Karpas-422 (cell line): ENCODE results near the gene MYLK4. TPM values are rescaled to one million over a fixed set of nuclear protein-coding genes. Genes with fewer than 3 reads are reported as not detected.
A peak's percentile ranks its signal among the peaks of the same experiment; 100 is the strongest.

Experiments used
- DNase-seq: peaks from one replicate; pipeline ENCODE4 v3.0.0-alpha.2; 2015
- H2AFZ ChIP-seq: fragments of 200-600 bp; sonication (generic); 2 replicates; pipeline ENCODE4 v1.6.1; 2014; ENCODE audit warnings: antibody characterized with exemption, low read length, mixed read lengths
- H3K27ac ChIP-seq: fragments of 200-600 bp; sonication (generic); 2 replicates; pipeline ENCODE4 v1.5.1; 2014; ENCODE audit warnings: mild to moderate bottlenecking, low read length, moderate library complexity
- H3K27me3 ChIP-seq: fragments of 200-600 bp; sonication (generic); 2 replicates; pipeline ENCODE4 v1.6.1; 2014; ENCODE audit warnings: low read length, mixed read lengths
- H3K36me3 ChIP-seq: fragments of 200-600 bp; sonication (generic); 2 replicates; pipeline ENCODE4 v1.6.1; 2014; ENCODE audit warnings: low read length, mixed read lengths; ENCODE audit not compliant: insufficient read depth
- H3K4me1 ChIP-seq: fragments of 200-600 bp; sonication (generic); 2 replicates; pipeline ENCODE4 v1.6.1; 2014; ENCODE audit warnings: mild to moderate bottlenecking, low read length, mixed read lengths
- H3K4me2 ChIP-seq: fragments of 200-600 bp; sonication (generic); 2 replicates; pipeline ENCODE4 v1.6.1; 2014; ENCODE audit warnings: low read length, low read depth, mild to moderate bottlenecking; ENCODE audit not compliant: poor library complexity, severe bottlenecking
- H3K4me3 ChIP-seq: fragments of 200-600 bp; sonication (generic); 2 replicates; pipeline ENCODE4 v1.5.1; 2014; ENCODE audit warnings: mild to moderate bottlenecking, antibody characterized with exemption, low read length, mixed read lengths
- H3K79me2 ChIP-seq: fragments of 200-600 bp; sonication (generic); 2 replicates; pipeline ENCODE4 v1.6.1; 2014; ENCODE audit warnings: mild to moderate bottlenecking, low read length, mixed read lengths
- H3K9ac ChIP-seq: fragments of 200-600 bp; sonication (generic); 2 replicates; pipeline ENCODE4 v1.6.0; 2014; ENCODE audit warnings: low read length
- H3K9me2 ChIP-seq: fragments of 200-600 bp; sonication (generic), shearing (Covaris generic); replicated peaks from 2 replicates; pipeline ENCODE4 v1.6.0; 2014; ENCODE audit warnings: mild to moderate bottlenecking, low read length, moderate library complexity; ENCODE audit not compliant: insufficient read depth
- H3K9me3 ChIP-seq: fragments of 300-700, 200-600 bp; sonication (generic); 2 replicates; pipeline ENCODE4 v1.6.1; 2014; ENCODE audit warnings: low read length, mixed read lengths
- H4K20me1 ChIP-seq: fragments of 200-600 bp; sonication (generic); 2 replicates; pipeline ENCODE4 v1.6.1; 2014; ENCODE audit warnings: mild to moderate bottlenecking, antibody characterized with exemption, low read length, low read depth; ENCODE audit not compliant: insufficient read depth
- total RNA-seq: library from RNA; depleted of rRNA; stranded (reverse); fragments of >200 nt; shearing (Covaris generic); gene quantifications from 2 replicates; pipeline ENCODE4 v1.2.3, GENCODE V29; 2014; ENCODE audit warnings: low replicate concordance

Gene MYLK4
- total RNA-seq, 1 experiment from 2014 or later, result 0.78 TPM

GRCh38 chr6:2710412-2710811 lies 40.3 kb downstream of the MYLK4 start:
- Histone ChIP-seq H3K9me3 (no peaks in the 10 kb centered on the region), H3K27me3 (no peaks in the 10 kb centered on the region), H3K9ac (no peak overlapping the region), H3K9me2 (no peaks in the 10 kb centered on the region), H3K4me3 (no peak overlapping the region), H3K79me2 (no peaks in the 10 kb centered on the region), H3K27ac (no peak overlapping the region), H3K4me2 (no peak overlapping the region), H4K20me1 (no peaks in the 10 kb centered on the region), H3K36me3 (no peaks in the 10 kb centered on the region), H2AFZ (no peak overlapping the region), H3K4me1 (no peaks in the 10 kb centered on the region)
- no peak for DNase-seq

GRCh38 chr6:2708456-2708855 lies 42.3 kb downstream of the MYLK4 start:
- Histone ChIP-seq H3K27ac (no peak overlapping the region), H3K9me2 (no peaks in the 10 kb centered on the region), H3K36me3 (no peaks in the 10 kb centered on the region), H3K4me2 (no peak overlapping the region), H2AFZ (no peak overlapping the region), H3K27me3 (no peaks in the 10 kb centered on the region), H3K79me2 (no peaks in the 10 kb centered on the region), H3K4me3 (no peak overlapping the region), H3K4me1 (no peaks in the 10 kb centered on the region), H4K20me1 (no peaks in the 10 kb centered on the region), H3K9me3 (no peaks in the 10 kb centered on the region), H3K9ac (no peak overlapping the region)
- no peak for DNase-seq

GRCh38 chr6:2706558-2706957 lies 44.2 kb downstream of the MYLK4 start:
- no peak overlapping the region for H3K4me2 ChIP-seq

GRCh38 chr6:2705256-2705655 lies 45.5 kb downstream of the MYLK4 start:
- no peak for DNase-seq
- no peak overlapping the region for H3K9ac ChIP-seq
- no peaks in the 10 kb centered on the region for H4K20me1 ChIP-seq
- H3K4me1 ChIP-seq, result peaks cover 4% of the 10 kb centered on the region; the same call in 1 of the 2 replicates
- no peaks in the 10 kb centered on the region for H3K79me2 ChIP-seq
- H3K4me2 ChIP-seq, result no peak overlapping the region
- H3K9me2 ChIP-seq, result no peaks in the 10 kb centered on the region
- H3K4me3 ChIP-seq, result no peak overlapping the region
- no peak overlapping the region for H3K27ac ChIP-seq
- H2AFZ ChIP-seq, result no peak overlapping the region
- no peaks in the 10 kb centered on the region for H3K9me3 ChIP-seq
- no peaks in the 10 kb centered on the region for H3K36me3 ChIP-seq
- H3K27me3 ChIP-seq, result no peaks in the 10 kb centered on the region

More at GRCh38 chr6:2706558-2706957, 44.2 kb downstream of the MYLK4 start:
- Histone ChIP-seq H3K4me3 (no peak overlapping the region), H3K79me2 (no peaks in the 10 kb centered on the region), H3K27me3 (no peaks in the 10 kb centered on the region), H3K4me1 (peaks cover 4% of the 10 kb centered on the region; the same call in 1 of the 2 replicates), H3K36me3 (no peaks in the 10 kb centered on the region), H3K9me2 (no peaks in the 10 kb centered on the region), H3K27ac (no peak overlapping the region), H2AFZ (no peak overlapping the region), H3K9me3 (no peaks in the 10 kb centered on the region), H4K20me1 (no peaks in the 10 kb centered on the region), H3K9ac (no peak overlapping the region)
- no peak for DNase-seq

GRCh38 chr6:2697291-2697690 lies 53.4 kb downstream of the MYLK4 start:
- Histone ChIP-seq H3K4me3 (no peak overlapping the region), H3K9ac (no peak overlapping the region), H3K79me2 (no peaks in the 10 kb centered on the region), H3K27me3 (no peaks in the 10 kb centered on the region), H3K27ac (no peak overlapping the region), H4K20me1 (no peaks in the 10 kb centered on the region), H2AFZ (no peak overlapping the region), H3K9me3 (no peaks in the 10 kb centered on the region), H3K9me2 (no peaks in the 10 kb centered on the region), H3K36me3 (no peaks in the 10 kb centered on the region), H3K4me2 (no peak overlapping the region), H3K4me1 (peaks cover 9% of the 10 kb centered on the region)
- no peak for DNase-seq

- no peaks in the 10 kb centered on the region for H4K20me1 ChIP-seq
- no peaks in the 10 kb centered on the region for H3K79me2 ChIP-seq
- no peaks in the 10 kb centered on the region for H3K9me3 ChIP-seq
- no peak overlapping the region for H3K4me2 ChIP-seq
- DNase-seq, result peak; percentile 70
- H3K9ac ChIP-seq, result no peak overlapping the region
- no peaks in the 10 kb centered on the region for H3K36me3 ChIP-seq
- H2AFZ ChIP-seq, result no peak overlapping the region
- no peaks in the 10 kb centered on the region for H3K9me2 ChIP-seq
- no peak overlapping the region for H3K4me3 ChIP-seq
- peaks cover 7% of the 10 kb centered on the region for H3K4me1 ChIP-seq
- no peaks in the 10 kb centered on the region for H3K27me3 ChIP-seq
- H3K27ac ChIP-seq, result no peak overlapping the region
These were observed 55.1 kb downstream of the MYLK4 start for GRCh38 chr6:2695454-2696095.

GRCh38 chr6:2693231-2693630 lies 57.5 kb downstream of the MYLK4 start:
- Histone ChIP-seq H3K27ac (no peak overlapping the region), H3K79me2 (no peaks in the 10 kb centered on the region), H3K4me2 (no peak overlapping the region), H3K36me3 (no peaks in the 10 kb centered on the region), H3K9ac (no peak overlapping the region), H3K9me3 (no peaks in the 10 kb centered on the region), H3K9me2 (no peaks in the 10 kb centered on the region), H3K4me1 (peaks cover 7% of the 10 kb centered on the region), H3K4me3 (no peak overlapping the region), H3K27me3 (no peaks in the 10 kb centered on the region), H4K20me1 (no peaks in the 10 kb centered on the region), H2AFZ (no peak overlapping the region)
- DNase-seq, result no peak

- H3K79me2 ChIP-seq, result no peaks in the 10 kb centered on the region
- no peak overlapping the region for H3K4me2 ChIP-seq
- no peak overlapping the region for H3K27ac ChIP-seq
- no peak overlapping the region for H3K4me3 ChIP-seq
- no peaks in the 10 kb centered on the region for H3K36me3 ChIP-seq
- H3K27me3 ChIP-seq, result no peaks in the 10 kb centered on the region
- H3K9me2 ChIP-seq, result no peaks in the 10 kb centered on the region
- H4K20me1 ChIP-seq, result no peaks in the 10 kb centered on the region
- H3K9me3 ChIP-seq, result no peaks in the 10 kb centered on the region
- H2AFZ ChIP-seq, result no peak overlapping the region
- H3K9ac ChIP-seq, result no peak overlapping the region
- no peaks in the 10 kb centered on the region for H3K4me1 ChIP-seq
- no peak for DNase-seq
These were observed 62.2 kb downstream of the MYLK4 start for GRCh38 chr6:2688401-2689064.
